HG03521 (cell line): Measurements from ENCODE around the gene B3GALT4.
"Not testable (repeated sequence)": the region's sequence is repeated elsewhere in the genome, so short reads cannot be mapped to it uniquely, and the experiment has no call there.

Experiments used
- ATAC-seq: cut with Tn5 transposase; IDR thresholded peaks from one replicate; pipeline ENCODE4 v1.9.1; 2021; ENCODE audit warnings: mild to moderate bottlenecking, moderate library complexity; ENCODE audit not compliant: unreplicated experiment

Gene B3GALT4, protein sequence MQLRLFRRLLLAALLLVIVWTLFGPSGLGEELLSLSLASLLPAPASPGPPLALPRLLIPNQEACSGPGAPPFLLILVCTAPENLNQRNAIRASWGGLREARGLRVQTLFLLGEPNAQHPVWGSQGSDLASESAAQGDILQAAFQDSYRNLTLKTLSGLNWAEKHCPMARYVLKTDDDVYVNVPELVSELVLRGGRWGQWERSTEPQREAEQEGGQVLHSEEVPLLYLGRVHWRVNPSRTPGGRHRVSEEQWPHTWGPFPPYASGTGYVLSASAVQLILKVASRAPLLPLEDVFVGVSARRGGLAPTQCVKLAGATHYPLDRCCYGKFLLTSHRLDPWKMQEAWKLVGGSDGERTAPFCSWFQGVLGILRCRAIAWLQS

GRCh38 chr6:33276864-33277662 is at the start of gene B3GALT4:
TSS of gene B3GALT4 (plus strand) at chr6:33277123. CDS start at chr6:33277420, 297 bp downstream.
- ATAC-seq = peak; percentile 50

- no peak for ATAC-seq
Observed at GRCh38 chr6:33235221-33235634, 41.7 kb upstream of the B3GALT4 start.

GRCh38 chr6:33236328-33236727 is 40.6 kb upstream of the B3GALT4 start:
- no peak for ATAC-seq

DNA sequence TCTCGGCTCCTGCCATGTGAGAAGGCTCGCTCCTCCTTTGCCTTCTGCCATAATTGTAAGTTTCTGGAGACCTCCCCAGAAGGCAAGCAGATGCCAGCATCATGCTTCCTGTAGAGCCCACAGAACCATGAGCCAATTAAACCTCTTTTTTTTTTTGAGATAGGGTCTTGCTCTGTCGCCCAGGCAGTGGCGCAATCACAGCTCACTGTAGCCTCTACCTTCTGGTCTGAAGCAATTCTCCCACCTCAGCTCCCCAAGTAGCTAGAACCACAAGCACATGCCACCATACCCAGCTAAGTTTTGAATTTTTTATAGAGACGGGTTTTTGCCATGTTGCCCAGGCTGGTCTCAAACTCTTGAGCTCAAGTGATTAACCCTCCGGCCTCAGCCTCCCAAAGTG is 40.1 kb upstream of the B3GALT4 start:
- ATAC-seq = no peak

DNA sequence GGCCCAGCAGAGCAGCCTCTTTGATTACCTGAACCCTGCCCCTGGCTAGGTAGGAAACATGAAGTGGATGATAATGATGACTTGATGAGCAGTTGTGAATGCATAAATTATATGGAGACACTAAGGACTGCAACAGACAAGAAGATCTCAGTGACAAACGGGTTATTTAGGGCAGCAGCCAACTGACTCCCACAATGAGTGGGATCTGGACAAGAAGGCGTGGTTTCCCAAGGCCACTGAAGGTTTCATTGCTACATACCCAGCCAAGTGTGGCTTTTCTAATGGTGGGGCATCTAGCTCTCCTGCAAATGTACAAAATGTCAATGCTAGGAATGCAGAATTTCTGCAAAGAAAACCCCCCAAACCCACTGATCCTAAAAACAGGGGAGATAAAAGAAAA is 39.2 kb upstream of the B3GALT4 start:
- ATAC-seq = no peak

DNA sequence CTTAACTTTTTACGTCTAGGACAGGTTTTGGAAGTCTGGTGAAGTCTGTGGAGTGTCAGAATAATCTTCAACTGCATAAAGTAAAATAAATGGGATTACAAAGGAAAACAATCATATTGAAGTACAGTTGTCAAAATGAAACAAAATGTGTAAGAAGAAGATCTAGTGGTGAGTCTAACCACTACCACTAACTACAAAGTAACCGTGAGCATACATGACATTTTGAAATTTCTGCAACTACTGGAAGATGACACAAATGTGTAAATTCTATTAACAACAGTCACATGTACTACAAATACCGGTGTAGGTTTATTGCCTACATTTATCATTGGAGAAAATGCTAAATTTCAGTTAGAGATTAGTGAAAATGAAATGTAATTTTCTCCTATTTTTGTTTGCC is 35.0 kb upstream of the B3GALT4 start:
- ATAC-seq = no peak

GRCh38 chr6:33243476-33243875 is 33.4 kb upstream of the B3GALT4 start:
- ATAC-seq = no peak

DNA sequence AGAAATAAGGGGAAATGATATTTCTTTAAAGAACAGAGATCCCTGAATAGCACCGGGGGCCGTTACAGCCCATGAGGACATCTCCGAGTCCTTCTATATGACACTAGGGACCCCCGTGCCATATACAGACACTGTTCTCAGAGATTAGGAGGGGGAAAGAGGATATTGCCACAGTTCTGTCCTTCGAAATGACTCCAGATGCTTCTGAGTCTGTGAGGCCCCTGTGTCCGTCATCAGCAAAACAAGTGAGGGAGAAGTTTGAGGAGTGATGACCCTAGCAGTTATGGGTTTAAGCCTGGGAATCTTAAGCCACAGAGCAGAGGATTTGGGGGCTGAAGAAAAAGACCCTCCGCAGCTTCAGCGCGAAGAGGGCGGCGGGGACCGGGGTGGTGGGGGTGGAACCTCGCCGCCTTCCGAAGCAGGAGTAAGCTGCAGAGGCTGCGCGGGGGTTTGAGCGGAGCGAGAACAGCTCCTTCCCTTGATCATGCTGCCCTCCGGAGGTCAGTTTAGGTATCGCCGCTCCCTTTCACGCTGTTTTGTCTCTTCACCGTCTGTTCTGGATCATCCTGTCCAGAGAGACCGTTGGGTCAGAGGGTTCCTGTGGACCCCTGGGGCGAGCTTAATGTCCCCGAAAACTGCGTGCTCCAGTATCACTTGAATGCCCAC is 28.8 kb upstream of the B3GALT4 start:
- ATAC-seq = no peak

- no peak for ATAC-seq
Observed at GRCh38 chr6:33248643-33248931, 28.3 kb upstream of the B3GALT4 start.

- ATAC-seq = peak; percentile 84
Observed at GRCh38 chr6:33248932-33249731, 27.8 kb upstream of the B3GALT4 start.

DNA sequence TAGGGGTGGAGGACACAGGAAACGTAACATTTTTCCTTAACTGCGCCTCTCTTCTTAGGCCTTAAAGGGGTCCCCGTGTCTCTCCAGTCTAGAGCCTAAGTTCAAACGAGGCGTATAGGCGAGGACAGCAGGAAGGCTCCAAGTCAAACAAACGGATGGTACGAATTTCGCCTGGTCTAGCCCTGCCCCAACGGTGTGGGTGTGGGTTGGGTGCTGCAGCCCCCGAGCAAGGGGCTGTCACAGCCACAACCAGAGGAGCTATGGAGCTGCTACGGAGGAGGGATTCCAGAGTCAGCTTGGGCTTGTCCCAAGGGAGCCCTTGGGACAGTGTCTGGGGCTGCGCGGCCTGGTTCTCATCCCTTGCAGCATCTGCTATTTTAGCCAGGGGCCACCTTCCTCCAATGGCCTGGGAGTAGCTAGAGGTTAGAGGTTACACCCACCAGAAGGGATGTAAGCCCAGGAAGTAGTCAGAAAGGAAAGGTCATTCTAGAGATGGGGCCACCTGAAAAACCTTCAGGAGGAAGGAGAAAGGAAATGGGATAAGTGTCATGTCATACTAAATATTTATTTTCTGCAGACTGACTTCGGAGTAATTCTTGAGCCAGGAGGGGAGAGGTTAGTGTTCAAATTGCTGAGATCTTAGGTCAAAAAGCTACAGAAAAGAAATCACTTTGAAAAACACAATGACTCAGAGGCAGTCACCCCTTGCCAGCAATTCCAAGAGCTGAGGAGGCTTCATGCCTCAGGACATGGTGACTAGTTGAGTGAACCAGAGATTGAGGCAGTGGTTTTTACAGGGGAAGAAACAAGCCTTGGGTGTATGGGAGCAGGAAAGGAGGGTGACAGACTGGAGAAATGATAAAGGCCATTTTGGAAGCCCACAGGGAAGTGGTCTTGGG is 26.9 kb upstream of the B3GALT4 start:
- no peak for ATAC-seq

- ATAC-seq = no peak
Observed at GRCh38 chr6:33250731-33251130, 26.2 kb upstream of the B3GALT4 start.

- ATAC-seq = no peak
Observed at GRCh38 chr6:33251395-33252012, 25.4 kb upstream of the B3GALT4 start.

DNA sequence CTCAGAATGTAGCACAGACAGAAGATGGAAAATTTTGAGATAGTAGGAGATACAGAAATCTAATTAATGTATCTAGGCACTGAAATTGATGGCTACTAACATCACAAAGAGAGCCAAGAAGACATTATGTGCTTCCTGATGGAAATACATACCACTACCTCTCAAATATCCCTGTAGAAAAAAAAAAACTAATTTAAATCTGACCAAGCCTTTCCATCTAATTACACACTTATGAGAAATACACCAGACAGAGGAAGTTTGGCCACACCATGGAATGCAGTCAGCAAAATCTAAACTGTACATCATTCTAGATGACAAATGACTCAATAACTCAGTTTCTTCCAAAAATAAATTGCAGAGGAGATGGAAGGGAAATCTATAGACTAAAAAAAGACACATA is 24.2 kb upstream of the B3GALT4 start:
- ATAC-seq = no peak

DNA sequence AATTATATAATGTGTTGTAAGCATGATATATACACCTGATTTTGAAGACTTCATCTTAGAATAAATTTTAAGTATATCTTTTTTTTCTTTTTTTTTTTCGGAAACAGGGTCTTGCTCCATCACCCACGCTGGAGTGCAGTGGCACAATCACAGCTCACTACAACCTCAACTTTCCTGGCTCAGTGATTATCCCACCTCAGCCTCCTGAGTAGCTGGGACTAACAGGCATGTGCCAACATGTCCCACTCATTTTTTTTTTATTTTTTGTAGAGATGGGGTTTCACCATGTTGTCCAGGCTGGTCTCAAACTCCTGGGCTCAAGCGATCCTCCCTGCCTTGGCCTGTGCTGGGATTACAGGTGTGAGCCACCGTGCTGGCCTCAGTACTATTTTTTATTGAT is 22.3 kb upstream of the B3GALT4 start:
- no peak for ATAC-seq

- no peak for ATAC-seq
Observed at GRCh38 chr6:33259032-33259431, 17.9 kb upstream of the B3GALT4 start.

GRCh38 chr6:33262490-33262889 is 14.4 kb upstream of the B3GALT4 start:
- not testable (repeated sequence) for ATAC-seq

DNA sequence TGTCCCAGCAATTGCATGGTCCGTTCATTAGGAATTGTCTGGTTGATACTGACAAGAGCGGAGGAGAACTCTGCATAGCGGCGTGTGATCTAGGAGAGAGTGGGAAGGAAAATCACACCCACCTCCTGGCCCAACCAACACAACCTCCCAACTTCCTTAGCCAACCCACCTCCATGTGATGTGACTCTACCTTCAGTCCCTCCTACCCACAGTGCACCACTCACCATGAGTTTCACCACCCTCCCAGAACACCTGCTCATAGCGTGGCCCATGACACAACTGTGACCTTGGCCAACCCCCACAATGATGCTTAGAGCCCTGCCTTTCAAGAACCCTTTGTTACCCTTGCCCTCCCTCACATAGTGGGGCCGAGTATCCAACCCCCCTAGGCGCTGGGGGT is 12.9 kb upstream of the B3GALT4 start:
- ATAC-seq = no peak

DNA sequence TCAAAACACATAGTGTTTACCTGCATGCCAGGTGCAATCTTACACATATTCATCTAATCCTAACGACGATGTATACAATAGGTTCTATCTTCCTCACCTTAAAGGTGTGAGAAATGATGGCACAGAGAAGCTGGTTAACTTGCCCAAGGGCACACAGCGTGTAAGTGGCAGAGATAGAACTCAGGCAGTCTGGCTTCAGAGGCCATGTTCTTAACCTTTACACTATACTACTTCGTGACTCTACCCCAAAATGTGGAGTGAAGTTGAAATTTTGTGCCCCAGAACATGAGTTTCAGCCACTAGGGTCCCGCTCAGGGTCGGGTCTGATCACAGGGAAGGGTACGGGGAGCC is 5.8 kb upstream of the B3GALT4 start:
- ATAC-seq = no peak
